C4-2B (cell line): Measurements from ENCODE around the gene ENG.

Source experiments
- CTCF ChIP-seq: fragments of 450-650 bp; conservative IDR thresholded peaks from 2 replicates; pipeline ENCODE4 v1.5.1; 2017; ENCODE audit warnings: mild to moderate bottlenecking
- ZFX ChIP-seq: fragments of 450-650 bp; IDR thresholded peaks from 2 replicates; pipeline ENCODE4 v1.6.1; 2017

- TF ChIP-seq CTCF = no peak
- no peak for TF ChIP-seq ZFX
Measured at GRCh38 chr9:127833555-127833954, 20.9 kb downstream of the ENG start.
